Amniotic epithelial cell (primary cell): ENCODE measurements around the gene MLXIP.
"Not testable (repeated sequence)": the region's sequence is repeated elsewhere in the genome, so short reads cannot be mapped to it uniquely, and the experiment has no call there.

Source experiments
- DNase-seq: peaks from one replicate; pipeline ENCODE4 v3.0.0-alpha.2; 2010; ENCODE audit warnings: low read depth

Gene MLXIP

DNA sequence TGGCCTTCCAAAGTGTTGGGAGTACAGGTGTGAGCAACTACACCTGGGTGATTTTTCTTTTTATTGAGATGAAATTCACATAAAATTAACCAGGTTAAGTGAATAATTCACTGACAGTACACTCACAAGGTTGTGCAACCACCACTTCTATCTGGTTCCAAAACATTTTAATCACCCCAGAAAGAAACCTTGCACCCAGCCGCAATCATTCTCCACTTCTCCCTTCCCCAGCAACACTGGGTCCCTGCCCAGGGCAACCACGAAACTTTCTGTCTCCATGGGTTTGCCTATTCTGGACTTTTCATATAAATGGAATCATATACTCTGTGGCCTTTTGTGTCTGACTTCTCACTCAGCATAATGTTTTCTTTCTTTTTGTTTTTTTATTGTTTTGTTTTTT is 26.3 kb upstream of the MLXIP start:
- peak; percentile 81 for DNase-seq

DNA sequence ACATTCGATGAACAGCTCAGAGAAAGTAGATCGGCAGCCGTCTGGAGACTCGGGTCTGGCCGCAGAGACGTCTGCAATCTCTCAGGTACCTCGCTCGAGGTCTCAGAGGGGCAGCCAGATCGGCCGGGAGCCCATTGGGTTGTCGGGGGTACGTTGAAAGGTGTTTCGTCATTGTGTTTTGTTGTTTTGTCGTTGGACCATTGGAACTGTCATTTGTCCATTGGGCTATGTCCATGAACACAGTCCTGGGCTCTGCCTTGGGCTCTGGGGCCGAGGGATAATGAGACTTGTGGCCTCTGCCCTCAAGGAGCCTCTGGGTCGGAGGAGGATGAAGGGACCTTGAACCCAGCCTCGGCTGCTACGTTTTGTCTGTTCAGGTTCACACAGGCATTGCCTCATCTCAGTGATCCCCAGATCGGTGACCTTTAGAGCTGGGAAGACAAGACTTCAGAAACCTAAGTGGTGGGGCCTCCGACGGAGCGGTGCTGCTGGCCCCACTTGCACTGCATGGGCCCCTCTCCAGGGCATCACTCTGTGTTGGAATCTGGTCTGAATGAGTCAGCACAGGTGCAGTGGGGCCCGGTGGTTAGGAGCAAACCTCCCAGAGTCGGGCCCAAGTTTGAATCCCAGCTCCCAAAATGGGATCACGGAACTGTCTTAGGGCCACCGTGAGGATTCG is 23.6 kb upstream of the MLXIP start:
- no peak for DNase-seq

DNA sequence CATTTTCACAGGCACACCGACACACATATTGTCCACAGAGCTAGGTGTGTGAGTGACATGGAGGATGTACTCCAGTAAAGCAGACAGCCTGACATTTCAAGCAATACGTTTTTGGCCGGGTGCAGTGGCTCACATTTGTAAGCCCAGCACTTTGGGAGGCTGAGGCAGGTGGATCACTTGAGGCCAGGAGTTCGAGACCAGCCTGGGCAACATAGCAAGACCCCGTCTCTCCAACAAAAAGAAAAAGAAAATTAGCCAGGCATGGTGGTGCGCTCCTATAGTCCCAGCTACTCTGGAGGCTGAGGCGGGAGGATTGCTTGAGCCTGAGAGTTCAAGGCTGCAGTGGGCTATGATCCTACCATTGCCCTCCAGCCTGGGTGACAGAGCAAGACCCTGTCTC is 22.1 kb upstream of the MLXIP start:
- DNase-seq, result not testable (repeated sequence)

GRCh38 chr12:122057007-122057735 is 21.4 kb upstream of the MLXIP start:
- no peak for DNase-seq

GRCh38 chr12:122057769-122058168 is 20.8 kb upstream of the MLXIP start:
- DNase-seq, result no peak

DNA sequence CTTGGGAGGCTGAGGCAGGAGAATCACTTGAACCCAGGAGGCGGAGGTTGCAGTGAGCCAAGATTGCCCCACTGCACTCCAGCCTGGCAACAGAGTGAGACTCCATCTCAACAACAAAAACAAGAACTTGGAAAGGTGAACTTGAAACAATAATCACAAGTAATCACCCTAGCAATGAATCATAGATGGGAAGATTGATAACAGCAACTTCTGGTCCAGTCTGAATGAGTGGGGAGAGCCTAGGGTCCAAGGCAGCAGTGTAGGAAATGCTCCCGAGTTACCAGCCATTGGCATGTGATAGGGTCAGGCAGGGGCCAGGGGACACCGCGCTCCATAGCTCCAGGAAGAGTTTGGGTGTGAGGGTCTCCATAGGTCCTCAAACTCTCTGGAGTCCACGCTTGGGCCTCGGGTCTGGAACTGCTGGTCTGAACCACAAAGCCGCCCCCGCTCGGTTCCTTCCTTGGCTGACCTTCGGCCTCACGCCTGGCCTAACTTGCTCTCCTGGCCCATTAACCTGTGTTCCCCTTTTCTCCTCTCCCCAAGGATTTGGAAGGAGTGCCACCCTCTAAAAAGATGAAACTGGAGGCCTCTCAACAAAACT is 19.9 kb upstream of the MLXIP start:
- no peak for DNase-seq

- DNase-seq, result no peak
These were observed 19.2 kb upstream of the MLXIP start for GRCh38 chr12:122059203-122059960.

DNA sequence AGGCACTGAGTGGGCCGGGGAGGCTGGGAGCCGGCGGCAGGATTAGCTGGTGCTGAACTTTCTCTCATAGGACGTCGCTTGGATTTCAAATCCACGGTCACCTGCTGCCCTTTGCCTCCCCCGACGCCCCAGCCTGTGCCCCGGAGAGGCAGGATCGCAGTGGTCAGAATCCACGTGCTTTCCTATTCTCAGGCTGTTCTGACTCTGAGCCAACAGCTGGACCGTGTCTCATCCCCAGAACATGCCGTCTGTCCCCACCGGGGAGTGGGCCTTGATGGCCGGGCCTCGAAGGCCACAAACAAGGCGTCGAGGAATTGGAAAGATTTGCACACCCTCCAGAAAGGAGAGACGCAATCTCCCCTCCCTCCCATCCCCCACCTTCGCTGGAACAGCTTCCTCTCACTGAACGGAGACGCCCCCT is 18.5 kb upstream of the MLXIP start:
- no peak for DNase-seq

GRCh38 chr12:122061253-122061652 is 17.3 kb upstream of the MLXIP start:
- no peak for DNase-seq

DNA sequence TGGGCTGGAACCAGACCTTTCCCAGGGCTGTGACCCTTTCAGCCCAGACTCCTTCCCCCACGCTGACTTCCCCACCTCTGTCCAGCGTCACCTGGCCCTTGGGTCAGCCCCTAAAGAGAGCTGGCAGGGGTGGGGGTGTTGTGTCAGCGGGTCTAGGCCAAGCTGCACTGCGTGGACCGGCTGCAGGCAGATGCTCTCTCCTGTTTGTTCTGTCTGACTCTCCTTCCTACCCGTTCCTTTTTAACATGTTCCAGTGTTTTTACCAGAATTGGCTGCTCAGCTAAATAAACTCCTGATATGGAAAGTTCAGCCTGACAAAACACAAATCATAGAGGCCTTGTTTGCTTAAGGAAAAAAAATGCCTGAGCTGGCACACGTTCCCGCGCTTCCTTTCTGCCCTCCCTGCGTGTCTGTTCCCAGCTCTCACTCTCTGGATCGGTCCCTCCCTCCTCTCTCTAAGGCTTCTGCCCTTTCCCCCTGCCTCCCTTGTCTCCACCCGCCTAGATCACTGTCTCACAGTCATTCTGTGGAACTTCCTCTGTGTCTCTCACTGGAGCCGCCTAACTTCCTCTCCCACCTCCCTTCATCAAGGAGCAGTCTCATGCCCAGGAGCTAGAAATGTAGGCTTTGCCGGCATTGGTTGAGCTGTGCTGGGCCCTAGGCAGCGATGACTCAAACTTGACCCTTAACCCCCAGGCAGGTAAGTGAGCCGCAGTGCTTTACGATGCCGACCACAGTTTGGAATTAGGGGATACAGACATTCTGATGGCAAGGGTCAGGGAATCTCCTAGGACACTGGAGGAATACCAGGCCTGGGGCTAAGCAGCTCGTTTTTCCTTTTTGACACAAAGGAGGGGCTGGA is 15.5 kb upstream of the MLXIP start:
- peak; percentile 89 for DNase-seq

DNA sequence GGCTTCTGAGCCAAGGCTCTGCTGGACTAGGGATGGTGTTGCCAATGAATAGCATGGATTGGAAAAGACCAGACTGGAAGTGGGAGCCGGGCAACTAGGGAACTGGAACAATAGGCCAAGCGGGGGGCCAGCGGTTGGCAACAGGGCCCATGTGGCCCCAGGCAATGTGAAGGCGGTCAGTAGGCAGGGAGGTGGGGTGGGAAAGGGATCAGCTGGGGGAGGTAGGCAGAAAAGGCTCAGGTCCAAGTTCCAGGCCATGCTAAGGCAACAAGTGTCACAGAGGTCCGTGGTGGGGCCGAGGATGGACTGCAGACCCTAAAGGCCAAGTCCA is 14.9 kb upstream of the MLXIP start:
- DNase-seq, result no peak

DNA sequence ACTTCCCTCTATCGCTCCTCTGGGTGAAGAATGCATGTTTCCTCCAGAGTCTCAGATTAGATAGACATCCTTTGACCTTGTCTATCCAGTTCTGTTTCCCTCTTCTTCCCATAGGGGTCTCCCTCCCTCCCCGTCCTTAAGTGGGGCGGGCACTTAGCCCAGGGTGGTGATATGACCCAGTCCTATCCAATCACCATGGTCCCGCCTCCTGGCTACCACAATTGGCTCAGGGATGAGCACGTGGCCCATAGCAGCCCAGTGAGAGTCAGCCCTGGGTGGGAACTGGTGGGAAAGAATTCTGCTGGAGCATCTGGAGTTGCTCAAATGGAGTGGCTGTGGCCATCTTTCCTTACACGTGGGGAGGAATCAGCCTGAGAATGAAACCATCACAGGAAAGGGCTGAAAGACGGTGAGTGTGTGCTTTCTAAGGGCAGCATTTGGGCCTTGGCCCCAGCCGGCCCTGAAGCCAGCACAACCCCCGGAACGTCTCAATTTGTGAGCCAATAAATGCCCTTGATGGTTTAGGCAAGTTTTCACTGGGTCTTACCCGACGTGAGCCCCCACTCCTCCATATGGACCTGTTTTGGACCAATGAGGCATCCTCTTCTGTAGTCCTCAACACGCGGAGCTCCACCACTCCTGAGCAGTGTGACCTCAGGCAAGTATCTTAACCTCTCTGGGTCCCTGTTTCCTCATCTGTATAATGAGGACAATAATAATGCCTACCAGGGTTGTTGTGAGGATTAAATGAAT is 14.4 kb upstream of the MLXIP start:
- DNase-seq, result peak; percentile 100

DNA sequence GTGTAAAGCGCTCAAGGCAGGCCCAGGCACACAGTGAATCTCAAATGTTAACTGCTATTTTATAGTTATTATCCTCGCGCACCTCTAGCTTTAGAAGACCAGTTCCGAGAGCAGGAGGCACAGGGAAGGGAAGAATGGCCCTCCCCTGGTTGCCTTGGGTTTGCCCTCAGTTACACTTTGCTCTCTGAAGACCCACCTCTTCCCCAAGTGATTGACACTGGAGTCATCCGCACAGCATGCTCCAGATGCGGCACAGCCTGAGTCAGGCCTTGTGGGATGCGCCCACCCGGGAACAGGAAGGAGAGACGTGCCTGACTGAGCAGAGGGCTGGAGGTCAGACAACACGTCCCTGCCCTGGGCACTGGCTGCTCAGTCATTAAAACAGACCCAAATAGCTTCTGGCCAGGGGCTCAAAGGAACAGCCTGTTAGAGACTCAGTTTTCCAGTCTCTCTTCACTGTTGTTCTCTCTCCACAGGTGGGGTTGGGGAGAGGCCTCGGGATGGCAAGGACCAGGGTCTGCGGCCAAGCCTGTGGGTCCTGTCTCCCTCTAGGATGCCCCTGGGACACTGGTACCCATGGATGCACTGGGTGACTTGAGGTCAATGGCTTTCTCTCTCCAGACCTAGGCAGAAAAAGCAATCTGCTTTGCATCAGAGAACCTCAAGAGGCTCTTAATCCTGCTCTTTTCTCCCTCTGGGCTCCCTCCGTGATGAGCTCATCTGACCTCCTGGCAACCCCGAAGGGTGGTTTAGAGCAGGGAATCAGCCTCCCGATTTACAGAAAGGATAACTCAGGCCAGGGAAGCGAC is 13.6 kb upstream of the MLXIP start:
- peak; percentile 99 for DNase-seq

GRCh38 chr12:122067548-122067947 is 11.0 kb upstream of the MLXIP start:
- DNase-seq, result no peak

DNA sequence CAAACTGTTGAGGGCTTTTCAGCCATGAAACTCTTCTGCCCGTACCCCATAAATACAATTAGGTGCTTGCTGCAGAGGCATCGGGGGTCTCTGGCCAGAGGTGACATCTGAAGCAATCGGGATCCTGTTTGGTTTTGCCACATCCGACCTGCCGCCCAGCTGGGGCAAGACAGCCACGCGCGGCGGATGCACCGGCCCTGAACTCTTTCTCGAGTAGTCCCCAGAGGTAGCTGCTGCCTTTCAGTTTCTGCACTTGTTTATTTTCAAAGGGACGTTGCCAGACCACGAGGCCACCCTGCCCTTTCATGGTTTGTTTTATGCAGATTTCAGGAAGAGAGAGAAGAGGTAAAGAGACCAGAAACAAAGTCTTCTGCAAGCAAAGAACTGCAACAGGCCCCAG is 10.6 kb upstream of the MLXIP start:
- no peak for DNase-seq

GRCh38 chr12:122072031-122072970 is 6.3 kb upstream of the MLXIP start:
- DNase-seq, result peak; percentile 98

GRCh38 chr12:122073815-122074214 is 4.7 kb upstream of the MLXIP start:
- no peak for DNase-seq

DNA sequence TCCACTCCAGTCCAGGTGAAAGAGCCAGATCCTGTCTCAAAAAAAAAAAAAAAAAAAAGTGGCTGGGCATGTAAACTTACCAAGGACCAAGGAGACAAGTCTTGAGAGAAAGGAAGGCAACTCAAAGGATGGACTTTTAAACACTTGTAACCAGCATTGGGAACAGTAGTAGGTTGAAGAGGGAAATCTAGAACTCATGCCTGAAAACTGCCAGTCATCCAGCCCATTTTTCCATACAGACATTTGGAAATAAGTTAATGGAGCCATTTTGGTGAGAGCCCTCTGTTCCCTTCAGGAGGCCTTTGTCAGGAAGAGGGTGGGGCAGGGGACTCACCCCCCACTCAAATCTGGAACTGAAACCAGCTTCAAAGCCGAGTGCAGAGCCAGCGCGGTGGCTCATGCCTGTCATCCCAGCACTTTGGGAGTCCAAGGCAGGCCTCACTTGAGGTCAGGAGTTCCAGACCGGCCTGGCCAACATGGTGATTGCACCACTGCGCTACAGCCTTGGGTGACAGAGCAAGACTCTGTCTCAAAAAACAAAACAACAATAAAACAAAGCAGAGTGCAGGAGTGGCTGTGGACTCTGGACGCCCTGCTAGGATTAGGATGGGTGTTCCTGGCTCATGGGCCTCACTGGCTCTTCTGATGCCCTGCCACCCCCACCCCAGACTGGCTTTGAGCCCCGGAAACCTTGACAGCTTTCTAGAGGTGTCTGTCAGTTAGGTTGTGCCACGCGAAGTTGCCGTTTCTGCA is 1.6 kb upstream of the MLXIP start:
- DNase-seq, result no peak
